AG09319 (cell line): ENCODE results near the gene TMPRSS2.

Experiments
- DNase-seq: peaks from one replicate; pipeline ENCODE4 v3.0.0-alpha.2; 2010; ENCODE audit warnings: low read depth; ENCODE audit errors: extremely low read depth
- TF ChIP-seq, protein P1 (sequence below): IDR thresholded peaks from 2 replicates; pipeline ENCODE4 v1.5.1; 2011; ENCODE audit warnings: low read depth, mild to moderate bottlenecking, inconsistent platforms, low read length, moderate library complexity

Gene TMPRSS2

GRCh38 chr21:41537356-41537755 lies 29.4 kb upstream of the TMPRSS2 start:
- DNase-seq, result no peak
- TF ChIP-seq, protein P1, sequence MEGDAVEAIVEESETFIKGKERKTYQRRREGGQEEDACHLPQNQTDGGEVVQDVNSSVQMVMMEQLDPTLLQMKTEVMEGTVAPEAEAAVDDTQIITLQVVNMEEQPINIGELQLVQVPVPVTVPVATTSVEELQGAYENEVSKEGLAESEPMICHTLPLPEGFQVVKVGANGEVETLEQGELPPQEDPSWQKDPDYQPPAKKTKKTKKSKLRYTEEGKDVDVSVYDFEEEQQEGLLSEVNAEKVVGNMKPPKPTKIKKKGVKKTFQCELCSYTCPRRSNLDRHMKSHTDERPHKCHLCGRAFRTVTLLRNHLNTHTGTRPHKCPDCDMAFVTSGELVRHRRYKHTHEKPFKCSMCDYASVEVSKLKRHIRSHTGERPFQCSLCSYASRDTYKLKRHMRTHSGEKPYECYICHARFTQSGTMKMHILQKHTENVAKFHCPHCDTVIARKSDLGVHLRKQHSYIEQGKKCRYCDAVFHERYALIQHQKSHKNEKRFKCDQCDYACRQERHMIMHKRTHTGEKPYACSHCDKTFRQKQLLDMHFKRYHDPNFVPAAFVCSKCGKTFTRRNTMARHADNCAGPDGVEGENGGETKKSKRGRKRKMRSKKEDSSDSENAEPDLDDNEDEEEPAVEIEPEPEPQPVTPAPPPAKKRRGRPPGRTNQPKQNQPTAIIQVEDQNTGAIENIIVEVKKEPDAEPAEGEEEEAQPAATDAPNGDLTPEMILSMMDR, result no peak

GRCh38 chr21:41536827-41537103 lies 28.8 kb upstream of the TMPRSS2 start:
- TF ChIP-seq, protein P1, result no peak
- DNase-seq, result no peak

- TF ChIP-seq, protein P1, result no peak
- DNase-seq, result no peak
Measured at GRCh38 chr21:41536076-41536826, 28.3 kb upstream of the TMPRSS2 start.

- DNase-seq, result no peak
- TF ChIP-seq, protein P1, result no peak
Measured at GRCh38 chr21:41530366-41530765, 22.4 kb upstream of the TMPRSS2 start.

DNA sequence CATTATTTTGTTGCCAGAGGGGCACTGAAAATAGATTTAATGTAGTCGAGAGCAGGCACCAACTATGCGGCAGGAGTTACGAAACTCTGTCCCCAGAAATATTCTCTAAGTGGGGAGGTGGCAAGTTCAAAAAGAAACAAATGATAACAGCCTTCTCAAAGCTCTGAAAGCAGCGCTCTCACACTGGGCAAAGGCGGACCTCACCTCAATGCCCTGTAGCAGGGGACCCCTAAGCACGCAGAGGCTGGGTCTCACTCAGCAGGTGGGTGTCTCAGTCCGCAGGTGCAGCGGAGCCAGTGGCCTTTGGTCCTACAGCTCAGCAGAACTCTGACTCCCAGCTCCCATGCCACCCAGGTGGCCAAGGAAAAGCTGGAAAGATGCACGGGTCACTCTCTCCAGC lies 21.8 kb upstream of the TMPRSS2 start:
- TF ChIP-seq, protein P1, result no peak
- no peak for DNase-seq

DNA sequence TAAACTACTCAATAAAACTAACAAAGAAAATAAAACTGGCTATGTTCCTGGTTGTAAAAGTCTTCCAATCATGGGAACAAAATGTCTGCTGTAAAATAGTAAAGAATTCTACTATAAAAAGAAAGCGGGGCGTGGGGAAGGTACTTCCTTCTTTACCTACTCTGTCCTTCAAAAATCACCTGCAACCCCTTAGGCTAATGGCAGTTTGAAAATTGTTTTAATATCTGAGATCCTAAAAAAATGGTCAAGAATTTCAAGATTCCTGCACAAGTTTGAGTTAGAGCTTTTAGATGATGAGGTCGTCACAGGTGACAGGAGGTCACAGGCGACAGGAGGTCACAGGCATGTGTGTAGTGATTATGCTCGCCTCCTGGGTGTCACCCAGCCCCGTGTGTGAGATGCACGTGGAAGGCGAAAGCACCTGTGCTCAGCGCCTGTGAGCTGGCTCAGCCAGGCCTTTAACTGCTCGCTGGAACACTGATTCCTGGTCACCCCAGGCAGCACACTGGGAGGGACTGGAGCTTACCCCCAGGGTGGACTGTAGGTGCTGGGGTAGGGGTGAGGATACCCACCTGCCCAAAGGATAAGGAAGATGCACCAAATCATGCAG lies 18.6 kb upstream of the TMPRSS2 start:
- no peak for DNase-seq

DNA sequence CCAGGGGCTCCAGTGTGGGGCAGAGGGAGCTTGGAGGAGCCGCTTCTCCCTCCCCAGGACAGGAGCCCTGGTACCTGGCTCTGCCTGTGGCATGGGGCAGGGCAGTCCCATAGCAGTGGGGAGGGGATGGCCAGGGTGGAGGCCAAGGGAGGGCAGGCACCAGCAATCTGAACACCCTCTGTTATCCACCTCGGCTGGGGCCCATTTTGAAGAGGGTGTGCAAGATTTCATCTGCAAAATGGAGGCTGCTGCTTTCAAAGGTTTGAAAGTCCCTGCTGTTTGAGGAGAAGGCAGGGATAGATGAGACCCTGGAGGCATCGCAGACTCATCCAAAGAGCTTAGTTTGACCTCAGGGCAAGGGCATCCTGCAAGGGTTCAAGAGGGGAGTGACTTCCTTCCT lies 15.2 kb upstream of the TMPRSS2 start:
- TF ChIP-seq, protein P1, result no peak
- no peak for DNase-seq

More for the DNA sequence above, 18.6 kb upstream of the TMPRSS2 start:
- TF ChIP-seq, protein P1, result no peak
